Measurements from ENCODE around the gene MAP3K9.

The MAP3K9 gene

DNA sequence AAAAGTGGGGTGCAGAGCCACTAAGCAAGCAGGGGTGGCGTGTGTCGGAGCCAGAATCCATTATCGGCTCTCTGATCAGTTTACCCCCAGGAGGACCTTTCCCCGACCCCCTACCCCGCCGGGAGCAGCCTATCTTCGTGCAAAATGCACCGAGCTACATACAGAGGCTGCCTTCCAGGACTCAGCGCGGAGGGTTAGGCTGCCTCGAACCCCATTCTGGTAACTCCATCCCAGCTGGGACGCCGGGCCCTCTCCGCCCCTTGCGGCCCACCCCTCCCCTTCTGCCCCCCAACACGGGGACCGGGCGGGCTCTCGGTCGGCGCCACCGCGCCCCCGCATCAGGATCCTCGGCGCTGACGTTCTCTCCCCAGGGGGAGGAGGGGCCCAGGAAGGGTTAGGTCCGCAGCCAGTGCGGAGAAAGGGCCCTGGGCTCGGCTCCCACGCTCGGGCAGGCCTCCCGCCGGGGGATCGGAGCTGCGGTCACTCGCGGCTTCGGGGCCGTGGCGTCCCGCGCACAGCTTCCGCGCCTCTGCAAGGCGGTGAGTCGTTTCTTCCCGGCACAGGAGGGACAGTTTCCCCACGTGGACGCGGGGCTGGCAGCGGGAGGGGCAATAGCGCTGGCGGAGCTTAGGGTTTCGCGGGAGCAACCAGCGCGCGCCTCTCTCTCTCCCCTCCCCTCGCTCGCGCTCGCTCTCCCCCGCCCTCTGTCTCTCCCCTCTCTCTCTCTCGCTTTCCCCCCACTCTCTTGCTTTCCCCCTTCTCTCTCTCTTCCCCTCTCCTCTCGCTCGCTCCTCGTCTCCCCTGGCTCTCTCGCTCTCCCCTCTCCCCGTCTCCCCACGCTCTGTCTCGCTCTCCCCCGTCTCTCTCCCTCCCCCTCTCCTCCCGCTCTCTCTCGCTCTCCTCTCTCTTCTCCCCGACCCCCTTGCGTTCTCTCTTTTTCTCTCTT is 12.5 kb upstream of the MAP3K9 start:
- peak; percentile 76 for DNase-seq (ENCODE audit: low spot score)

DNA sequence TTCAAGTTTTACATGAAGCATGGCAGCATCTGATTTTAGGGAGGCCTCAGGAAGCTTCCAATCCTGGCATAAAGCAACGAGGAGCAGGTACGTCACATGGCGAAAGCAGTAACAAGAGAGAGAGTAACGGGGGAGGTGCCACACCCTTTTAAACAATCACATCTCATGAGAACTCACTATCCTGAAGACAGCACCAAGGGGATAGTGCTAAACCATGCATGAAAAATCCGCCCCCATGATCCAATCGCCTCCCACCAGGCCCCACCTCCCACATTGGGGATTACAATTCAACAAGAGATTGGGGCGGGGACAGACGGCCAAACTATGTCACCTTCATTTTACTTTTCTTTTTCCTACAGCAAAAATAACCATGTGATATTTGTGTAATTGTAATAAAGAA is 7.2 kb upstream of the MAP3K9 start:
- DNase-seq (ENCODE audit: low spot score): no peak

DNA sequence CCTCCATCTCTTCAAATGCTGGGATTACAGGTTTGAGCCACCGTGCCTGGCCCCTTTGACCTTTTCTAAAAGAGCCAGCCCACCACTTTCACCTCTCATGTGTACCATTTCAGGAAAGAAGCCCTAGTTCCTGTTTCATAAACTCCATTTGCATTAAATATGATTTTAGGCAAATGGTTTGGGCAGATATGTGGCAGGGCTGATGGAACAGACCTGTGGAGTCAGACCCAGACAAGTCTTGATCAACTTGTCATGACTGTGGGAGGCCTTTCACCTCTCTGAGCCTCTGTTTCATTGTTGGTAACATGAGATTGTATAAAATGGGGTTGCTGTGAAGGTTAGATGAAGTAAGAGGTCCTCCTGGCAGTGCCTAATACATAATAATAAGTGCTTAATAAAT is 5.2 kb upstream of the MAP3K9 start:
- DNase-seq (ENCODE audit: low spot score): no peak

DNA sequence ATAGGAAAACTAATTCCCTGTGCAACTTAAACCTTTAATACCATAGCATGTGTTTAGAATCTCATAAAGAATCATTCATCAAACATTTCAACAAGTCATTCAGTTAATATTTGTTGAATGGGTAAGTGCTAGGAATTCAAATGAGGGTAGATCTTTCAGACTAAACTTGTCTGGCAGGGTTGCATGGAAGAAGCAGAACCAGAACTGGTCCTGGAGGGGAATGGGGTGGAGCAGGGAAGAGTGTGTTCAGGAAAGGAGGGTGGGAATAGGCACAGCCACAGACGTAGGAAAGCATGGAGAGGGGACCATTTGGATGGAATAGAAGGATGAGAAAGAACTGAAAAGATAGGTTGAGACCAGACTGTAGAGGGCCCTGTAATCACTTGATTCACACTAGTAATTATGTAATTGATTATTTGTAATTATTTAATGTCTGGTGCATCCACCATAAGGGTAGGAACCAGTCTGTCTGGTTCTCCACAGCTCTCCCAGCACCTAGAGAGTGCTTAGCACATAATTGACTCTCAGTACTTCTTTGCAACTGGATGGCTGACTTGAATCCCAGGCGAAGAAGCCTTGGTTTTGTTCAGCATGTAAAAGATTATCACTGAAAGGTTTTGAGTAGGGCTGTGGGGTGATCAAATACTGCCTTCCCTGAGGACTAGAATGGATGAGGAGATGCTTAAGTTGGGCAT is 3.0 kb upstream of the MAP3K9 start:
- DNase-seq (ENCODE audit: low spot score): no peak

DNA sequence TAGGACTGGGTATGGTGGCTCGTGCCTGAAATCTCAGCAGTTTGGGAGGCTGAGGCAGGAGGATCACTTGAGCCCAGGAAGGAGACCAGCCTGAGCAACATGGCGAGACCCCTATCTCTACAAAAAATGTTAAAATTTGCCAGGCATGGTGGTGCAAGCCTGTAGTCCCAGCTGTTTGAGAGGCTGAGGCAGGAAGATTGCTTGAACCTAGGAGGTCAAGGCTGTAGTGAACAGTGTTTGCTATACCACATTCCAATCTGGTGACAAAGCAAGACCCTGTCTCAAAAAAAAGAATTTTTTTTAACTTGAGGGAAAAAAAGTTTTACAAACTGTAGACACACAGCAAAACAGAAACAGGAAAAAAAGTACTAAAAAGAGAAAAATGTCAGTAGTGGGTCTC is 2.3 kb upstream of the MAP3K9 start:
- no peak for DNase-seq (ENCODE audit: low spot score)

DNA sequence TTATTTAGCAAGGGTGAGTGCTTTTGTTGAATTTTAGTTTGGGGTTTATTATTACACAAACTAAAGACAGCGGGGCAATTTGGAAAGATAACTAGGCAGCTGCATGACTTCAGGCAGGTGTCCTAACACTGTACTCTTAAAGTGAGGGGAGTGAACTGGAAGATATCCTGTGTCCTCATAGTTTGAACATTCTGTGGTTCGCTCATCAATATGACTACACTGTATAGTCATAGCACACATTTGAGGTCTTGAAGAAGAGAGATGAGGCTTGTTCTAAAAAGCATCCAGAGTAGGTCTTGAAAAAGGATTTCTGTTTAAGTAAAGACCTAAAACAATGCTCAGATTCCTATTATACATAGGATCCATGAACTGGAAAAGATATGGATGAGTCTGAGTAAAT is 1.7 kb upstream of the MAP3K9 start:
- no peak for DNase-seq (ENCODE audit: low spot score)

DNA sequence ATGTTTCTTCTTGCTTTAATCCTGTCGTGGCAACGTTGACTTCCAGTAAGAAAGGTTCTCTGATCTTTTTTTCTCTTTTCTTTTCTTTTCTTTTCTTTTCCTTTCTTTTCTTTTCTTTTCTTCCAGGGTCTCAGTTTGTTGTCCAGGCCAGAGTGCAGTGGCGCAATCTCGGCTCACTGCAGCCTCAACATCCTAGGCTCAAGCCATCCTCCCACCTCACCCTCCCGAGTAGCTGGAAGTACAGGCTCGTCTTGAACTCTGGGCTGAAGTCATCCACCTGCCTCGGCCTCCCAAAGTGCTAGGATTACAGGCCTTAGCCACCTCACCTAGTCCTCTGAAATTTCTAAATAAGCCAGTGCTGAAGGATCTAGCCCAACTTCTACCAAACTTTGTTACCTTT is 1.3 kb upstream of the MAP3K9 start:
- no peak for DNase-seq (ENCODE audit: low spot score)

DNA sequence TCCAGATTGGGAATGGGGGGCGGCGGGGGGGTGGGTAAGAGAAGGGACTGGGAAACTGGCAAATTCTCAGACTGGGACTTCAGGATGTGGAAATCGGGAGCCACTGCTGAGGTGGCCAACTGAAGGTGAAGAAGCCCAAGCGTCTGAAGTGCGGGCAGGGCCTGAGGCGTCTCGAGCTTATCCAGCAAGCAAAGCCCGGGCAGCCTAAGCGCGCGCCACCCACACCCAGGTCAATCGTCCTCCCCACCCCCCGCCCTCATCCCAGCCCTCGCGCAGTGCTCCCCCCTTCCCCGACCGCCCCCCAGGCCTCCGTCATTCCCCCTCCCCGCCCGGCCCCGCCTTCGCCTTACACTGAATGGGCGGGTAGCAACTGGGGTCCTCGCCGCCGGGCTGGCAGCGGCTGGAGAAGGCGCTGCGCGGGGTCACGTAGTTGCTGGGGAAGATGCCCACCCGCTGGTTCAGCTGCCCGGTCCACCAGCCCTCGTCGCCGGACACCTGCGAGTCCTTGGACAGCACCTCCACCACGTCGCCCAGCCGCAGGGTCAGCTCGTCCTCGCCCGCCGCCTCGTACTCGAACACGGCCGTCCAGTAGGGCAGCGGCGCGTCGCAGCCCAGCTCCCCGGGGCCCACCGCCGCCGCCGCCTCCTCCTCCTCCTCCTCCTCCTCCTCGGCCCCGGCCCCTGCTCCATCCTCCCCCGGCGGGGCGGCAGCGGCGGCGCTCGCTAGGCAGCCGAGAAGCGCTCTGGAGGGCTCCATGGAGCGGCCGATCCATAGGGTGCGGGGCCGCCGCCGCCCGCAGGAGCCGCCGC is 693 bp downstream of the MAP3K9 start:
- DNase-seq (ENCODE audit: low spot score): no peak

DNA sequence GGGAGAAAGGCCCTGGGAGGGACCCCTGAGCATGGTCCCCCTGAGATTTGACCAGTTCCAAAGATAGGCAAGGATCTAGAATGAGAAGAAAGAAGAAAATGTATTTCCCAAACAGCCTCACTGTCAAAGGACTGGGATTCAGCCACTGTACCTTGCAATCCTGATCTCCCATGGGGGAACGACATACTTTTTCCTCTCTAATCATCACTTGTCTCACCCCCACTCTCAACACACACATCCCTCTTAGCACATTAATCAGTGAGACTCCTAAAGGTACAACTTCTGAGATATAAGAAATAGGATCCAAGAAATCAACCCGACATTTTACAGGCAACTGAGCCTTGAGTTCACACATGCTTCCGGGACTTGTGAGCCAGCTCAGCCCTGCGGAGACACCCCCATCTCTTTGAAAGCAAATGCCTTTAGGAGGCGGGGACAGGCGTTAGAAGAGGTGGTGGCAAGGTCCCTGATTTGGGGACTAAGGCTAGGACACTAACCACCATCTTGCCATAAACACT is 1.4 kb downstream of the MAP3K9 start:
- DNase-seq (ENCODE audit: low spot score): no peak

DNA sequence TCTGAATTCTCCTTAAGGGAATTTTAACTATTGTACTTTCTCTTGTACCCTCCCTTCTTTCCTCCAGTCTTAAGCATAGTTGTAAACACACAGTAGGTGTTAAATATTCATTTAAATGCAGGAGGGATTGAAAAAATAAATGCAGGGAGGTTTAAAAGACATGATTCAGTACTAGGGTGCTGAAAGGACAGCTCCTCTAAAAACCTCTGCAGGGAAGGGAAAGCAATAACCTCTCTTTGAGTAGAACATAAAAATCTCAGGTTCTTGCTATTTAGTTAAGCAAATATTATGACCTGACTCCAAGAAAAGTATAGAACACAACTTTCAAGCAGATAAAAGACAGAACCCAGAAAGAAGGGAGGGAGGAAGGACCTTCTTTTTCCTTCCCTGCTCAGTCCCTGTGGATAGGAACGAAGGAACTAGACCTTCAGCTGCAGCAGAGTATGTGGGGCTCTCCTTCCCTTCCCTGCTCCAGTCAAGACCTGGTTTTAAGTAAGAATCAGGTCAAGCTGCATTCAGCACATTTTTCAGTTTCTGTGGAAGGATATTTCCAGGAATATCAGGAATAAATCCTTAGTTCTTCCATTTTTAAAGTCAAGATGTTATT is 4.7 kb downstream of the MAP3K9 start:
- no peak for DNase-seq (ENCODE audit: low spot score)

DNA sequence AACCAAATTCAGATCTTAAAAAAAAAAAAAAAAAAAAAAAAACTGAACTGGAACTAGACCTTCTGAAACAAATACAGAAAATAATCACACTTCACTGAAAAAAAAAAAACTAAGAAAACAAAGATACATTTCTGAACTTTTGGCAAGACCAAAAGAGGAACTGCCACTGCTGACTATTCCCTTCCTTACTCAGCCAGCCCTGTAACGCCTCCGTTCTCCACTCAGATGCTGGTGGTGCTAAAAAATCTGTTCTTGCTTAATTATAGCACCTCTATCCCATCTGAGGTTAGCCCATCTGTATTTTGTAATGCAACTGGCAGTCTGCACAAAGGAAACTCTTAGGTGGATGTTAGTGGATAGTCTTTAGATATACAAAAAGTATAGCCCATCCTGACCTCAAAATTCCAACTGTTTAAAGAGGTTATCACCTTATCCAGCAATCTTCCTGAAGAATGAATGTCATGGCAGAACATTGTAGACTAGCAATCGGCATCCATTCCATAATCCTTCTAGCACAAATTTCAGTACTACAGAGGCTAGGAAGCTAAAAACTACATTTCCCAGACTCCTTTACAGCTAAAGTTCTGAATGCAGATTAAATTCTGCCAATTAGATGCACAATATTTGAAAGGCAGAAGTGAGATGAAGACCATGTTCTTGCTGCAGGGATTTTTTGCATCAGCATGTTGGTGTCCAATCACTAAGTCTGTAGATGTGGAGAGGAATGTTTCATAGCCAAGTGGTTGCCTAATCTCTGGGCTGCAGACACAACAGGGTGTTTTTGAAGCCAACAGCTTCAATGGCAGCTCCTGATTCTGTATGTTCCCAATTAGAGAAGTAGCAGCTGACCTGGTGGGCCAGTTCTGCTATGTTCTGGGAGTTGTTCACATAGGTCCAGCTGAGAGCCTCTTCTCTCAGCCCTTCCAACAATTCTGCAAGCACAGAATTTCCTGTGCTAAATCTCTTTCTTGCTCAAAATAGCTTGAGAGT is 5.7 kb downstream of the MAP3K9 start:
- no peak for DNase-seq (ENCODE audit: low spot score)

DNA sequence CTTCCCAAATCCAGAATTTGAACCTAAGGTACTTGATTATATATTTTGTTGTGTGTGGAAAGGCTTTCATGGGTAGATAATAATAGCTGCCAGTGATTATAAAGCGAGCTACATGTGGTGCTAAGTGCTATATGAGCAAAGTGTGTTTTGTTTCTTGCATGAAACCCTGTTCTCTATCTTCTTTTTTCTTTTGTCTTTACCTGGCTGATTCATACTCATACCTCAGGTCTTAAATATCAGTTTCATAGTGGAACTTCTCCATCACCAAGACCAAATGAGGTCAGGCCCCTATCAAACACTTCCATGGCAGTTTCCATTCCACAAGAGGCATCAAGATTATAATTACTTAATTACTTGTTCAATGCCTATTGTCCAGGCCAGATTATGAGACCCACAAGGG is 6.9 kb downstream of the MAP3K9 start:
- DNase-seq (ENCODE audit: low spot score): no peak

DNA sequence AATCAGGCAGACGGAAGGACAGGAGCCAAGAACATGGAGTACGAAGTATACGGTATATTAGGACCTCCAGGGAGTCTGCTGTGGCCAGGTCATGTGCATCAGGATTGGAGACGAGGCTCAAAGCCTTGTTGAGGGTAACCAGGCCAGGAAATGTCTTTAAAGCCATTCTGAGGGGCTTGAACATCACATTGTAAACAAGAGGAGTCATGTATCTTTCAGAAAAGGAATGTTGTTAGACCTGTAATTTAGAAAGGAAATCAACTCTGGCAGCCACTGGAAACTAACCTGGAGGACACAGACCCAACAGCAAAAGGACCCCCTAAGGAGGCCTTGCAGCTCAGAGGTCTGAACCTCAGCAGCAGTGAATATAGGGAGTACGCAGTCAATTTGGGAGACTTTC is 7.5 kb downstream of the MAP3K9 start:
- DNase-seq (ENCODE audit: low spot score): no peak

DNA sequence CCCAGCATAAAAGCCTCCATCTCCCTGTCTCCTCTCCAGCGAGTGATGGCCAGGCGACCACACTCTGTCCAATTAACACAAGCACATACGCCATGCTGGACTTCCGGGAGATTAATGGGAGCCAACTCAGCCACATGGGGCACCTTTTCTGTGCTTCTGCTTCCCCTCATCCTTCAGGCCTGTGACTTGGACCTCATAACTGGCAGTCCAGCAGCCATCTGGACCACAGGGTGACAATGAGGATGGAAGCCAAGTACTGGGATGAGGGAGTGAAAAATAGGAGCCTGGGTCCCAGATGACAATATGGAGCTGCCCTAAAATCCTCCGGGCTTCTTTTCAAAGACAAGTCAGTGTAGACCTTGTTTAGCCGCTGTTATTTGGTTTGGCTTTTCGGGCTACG is 12.8 kb downstream of the MAP3K9 start:
- no peak for DNase-seq (ENCODE audit: low spot score)

DNA sequence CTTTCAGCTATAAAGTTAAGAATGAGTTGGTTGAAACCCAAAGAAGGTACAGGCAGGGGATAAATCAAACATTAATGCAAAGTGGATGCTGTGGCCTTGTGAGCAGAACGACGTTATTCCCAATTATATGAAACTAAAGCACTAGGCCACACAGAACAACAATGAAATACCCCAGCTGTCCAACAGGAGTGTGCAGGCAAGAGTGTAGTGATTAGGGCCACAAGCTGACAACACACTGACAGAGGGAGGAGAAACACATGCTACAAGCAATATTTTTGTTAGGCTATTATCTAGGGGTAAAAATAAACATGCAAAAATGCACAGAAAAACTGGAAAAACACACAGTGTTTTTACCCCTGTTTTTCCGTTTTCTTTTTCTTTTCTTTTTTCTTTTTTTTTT is 15.0 kb downstream of the MAP3K9 start:
- DNase-seq (ENCODE audit: low spot score): no peak

DNA sequence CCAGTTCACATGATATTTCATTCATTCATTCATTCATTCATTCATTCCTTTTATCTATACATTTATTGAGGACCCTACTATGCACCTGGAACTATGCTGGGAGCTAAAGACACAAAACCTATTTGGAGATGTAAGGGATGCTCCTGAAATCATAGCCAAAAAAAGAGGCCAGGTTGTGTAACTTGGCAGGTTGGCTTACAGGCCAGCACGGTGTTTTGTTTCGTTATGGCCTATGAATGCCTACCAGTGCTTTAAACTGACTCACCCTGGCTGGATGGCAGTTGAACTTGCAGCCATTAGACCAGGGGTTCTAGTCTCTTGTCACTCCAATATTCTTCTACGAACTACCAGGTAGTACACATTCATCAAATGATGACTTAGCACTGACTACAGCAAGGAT is 15.7 kb downstream of the MAP3K9 start:
- DNase-seq (ENCODE audit: low spot score): no peak

DNA sequence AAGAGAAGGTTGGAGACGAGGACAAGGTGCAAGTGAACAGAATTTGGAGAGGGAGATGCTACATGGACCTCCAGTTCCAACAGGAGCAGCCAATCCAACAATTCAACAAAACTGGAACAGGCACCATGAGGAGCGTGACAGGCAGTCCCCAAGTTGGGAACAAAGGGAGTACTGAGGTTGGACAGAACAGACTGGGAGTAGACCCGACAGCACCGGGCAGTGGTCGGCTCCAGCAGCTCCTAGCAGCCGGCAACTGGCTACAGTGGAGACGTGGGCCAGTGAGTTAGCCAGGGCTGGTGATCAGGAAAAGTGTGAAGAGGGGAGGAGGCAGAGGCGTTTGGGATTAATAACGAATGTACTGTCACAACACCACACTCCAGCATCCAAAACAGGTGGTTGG is 16.4 kb downstream of the MAP3K9 start:
- no peak for DNase-seq (ENCODE audit: low spot score)

DNA sequence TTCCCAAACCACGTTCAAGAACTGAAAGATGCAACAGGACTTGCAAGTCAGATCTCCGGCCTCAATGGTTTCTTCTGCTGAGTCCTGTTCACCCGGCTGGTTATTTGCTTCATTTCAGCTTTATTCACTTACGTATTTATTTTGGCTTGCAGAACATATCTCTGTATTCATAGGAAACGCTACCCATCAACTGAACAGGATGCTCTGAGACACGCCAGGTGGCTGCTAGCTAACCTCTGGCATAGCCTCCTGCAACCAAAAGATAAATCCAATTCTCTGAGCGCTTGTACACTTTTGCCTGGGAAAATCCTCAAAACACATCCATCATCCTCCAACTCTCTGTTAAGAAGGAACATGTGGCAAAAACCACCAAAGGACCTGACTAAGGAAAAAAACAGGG is 17.3 kb downstream of the MAP3K9 start:
- DNase-seq (ENCODE audit: low spot score): no peak

DNA sequence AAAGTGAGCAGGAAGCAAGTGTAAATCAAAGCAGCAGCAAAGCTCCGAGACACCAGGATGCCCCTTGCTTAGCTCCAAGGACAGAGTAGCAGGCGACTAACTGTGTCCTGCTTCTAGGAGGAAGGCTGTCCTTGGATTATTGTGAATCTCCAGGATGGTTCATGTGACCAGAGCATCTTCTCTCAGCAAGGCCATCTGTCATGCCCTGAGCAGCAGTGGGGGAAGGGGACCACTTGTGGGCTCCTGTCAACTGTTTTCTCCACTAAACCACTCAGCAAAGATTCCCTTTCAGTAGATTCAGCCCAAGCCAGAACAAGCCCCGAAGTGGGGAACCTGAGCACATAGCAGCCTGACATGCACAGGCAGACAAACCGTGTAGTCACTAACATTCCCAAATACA is 19.4 kb downstream of the MAP3K9 start:
- DNase-seq (ENCODE audit: low spot score): no peak

DNA sequence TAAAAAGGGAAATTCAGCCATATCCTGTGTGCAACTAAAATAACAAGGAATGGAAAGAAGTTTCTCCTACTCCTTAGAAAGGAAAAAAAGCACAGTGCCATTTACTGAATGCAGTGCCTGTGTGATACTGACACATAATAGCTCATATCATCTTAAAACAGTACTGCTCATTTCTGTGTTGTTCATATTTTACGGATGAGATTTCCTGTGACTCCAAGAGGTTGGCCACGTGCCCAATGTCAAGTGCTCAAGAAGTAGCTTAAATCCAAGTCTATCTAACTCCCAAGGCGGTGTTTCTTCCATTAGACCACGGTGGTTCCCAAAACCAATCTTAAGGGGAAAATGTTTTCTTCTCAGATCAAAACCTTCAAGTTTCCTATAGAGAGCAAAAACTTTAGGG is 20.0 kb downstream of the MAP3K9 start:
- DNase-seq (ENCODE audit: low spot score): peak; percentile 29

DNA sequence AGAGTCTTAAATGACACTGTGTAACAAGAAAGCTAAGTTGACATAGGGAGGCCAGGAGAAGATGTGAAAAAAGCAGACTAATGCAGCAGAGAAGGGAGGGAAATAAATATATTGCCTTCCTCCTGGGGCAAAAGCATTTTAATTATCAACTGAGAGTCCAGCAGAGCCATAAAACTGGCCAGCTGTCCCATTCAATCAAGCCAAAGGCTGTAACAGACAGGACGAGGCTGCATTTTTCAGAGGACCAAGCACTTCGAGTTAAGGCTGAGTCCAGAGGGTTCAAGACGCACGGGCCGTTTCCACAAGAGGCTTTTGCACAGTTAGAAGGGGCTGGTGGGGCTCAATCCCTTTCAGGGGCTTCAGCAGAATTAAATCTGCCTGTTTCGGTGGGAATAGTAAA is 20.4 kb downstream of the MAP3K9 start:
- DNase-seq (ENCODE audit: low spot score): no peak

Data from AG08395 (cell line).